ENCODE measurements around the gene DVL1.

DVL1 gene

DNA sequence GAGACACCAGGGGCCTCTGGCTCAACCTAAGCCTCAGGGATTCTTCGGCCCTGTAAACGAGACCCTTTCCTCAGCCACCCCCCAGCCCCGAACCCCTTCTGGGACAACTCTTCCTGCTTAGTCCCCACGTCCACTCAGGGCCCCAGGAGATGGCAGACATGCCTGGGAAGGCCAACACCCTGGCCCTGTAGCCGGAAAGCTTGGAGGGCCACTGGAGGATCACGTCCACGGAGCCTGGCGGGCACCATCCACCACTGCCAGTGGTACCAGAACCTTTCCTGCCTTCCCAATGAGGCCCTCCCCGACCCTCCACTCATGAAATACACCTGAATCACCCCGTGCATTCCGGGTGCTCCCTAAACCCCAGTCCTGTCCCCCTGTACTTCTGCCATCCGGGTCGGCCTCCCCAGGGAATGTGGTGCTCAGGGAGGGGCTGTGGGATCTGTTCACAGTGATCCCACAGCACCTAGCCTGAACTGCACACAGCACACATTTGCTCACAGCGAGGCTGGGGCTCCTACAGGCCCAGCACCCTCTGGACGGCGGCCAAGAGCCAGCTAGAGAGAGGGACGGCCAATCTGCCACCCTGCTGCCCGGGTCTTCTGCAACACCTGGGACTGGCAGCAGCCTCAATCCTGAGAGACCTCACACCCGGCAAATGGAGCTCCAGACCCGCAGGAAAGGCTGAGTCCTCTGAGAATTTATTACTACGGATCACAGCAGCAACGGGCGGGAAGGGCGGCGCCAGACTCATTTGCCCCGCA is 24.0 kb upstream of the DVL1 start:
- TF ChIP-seq SIN3A (IDR thresholded peaks at IDR 0.05; ENCODE audit: borderline replicate concordance, insufficient read depth, low read length) (no peak), TAF1 (IDR thresholded peaks at IDR 0.05; ENCODE audit: borderline replicate concordance, insufficient read depth, low read length) (no peak), POLR2AphosphoS5 (IDR thresholded peaks at IDR 0.05; ENCODE audit: low read depth, low read length) (no peak), FOXP2 (optimal IDR thresholded peaks at IDR 0.05; ENCODE audit: borderline replicate concordance, extremely low read depth, extremely low read length, insufficient read depth) (no peak)
- TF ChIP-seq, protein P1, sequence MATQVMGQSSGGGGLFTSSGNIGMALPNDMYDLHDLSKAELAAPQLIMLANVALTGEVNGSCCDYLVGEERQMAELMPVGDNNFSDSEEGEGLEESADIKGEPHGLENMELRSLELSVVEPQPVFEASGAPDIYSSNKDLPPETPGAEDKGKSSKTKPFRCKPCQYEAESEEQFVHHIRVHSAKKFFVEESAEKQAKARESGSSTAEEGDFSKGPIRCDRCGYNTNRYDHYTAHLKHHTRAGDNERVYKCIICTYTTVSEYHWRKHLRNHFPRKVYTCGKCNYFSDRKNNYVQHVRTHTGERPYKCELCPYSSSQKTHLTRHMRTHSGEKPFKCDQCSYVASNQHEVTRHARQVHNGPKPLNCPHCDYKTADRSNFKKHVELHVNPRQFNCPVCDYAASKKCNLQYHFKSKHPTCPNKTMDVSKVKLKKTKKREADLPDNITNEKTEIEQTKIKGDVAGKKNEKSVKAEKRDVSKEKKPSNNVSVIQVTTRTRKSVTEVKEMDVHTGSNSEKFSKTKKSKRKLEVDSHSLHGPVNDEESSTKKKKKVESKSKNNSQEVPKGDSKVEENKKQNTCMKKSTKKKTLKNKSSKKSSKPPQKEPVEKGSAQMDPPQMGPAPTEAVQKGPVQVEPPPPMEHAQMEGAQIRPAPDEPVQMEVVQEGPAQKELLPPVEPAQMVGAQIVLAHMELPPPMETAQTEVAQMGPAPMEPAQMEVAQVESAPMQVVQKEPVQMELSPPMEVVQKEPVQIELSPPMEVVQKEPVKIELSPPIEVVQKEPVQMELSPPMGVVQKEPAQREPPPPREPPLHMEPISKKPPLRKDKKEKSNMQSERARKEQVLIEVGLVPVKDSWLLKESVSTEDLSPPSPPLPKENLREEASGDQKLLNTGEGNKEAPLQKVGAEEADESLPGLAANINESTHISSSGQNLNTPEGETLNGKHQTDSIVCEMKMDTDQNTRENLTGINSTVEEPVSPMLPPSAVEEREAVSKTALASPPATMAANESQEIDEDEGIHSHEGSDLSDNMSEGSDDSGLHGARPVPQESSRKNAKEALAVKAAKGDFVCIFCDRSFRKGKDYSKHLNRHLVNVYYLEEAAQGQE (IDR thresholded peaks at IDR 0.05; ENCODE audit: insufficient read depth in 1 of 2, low read depth in 2 of 2, low read length in 2 of 2) = no peak

DNA sequence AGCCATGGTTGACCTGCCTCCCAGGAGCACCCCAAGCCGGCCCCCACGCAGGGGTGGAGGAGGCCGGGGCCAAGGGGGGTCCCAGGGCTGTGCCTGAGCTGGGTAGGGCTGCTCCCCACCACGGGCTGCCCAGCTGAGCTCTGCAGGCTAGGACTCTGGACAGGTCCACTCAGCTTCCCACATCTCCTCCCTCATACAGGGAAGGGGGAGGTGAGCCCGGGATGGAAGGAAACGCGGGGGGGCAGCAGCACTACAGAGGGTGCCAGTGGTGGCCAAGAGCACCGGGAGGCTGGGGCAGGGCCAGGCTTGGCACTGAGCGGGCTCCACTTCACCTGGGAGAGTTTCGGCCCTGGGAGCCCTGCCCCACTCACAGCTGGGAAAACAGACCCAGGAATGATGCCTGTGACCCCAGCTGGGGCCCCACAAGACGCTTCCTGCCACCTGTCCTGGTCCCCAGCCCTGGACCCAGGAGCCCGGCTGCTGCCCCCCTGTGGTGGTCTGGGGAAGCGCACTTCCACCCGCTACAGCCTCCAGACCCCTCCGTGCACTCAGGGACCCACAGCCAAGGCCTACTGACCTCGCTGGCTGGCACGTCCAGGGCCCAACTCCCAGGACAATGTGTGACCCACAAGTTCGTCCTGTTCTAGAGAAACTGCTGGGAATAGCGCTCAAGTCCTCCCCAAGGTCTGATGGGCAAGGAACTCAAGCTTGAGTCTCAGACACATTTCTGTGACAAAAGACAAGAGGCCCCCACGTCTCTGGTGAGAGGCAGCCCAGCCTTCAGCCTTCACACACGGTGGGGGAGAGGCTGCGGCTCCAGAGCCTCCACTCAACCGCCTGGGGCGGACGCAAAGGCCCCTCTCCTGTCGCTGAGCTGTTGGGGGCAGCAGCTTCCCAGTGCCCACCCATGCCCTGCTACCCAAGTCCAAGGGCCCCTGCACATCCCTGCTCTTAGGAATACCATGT is 22.8 kb upstream of the DVL1 start:
- TF ChIP-seq FOXP2 (optimal IDR thresholded peaks at IDR 0.05; ENCODE audit: borderline replicate concordance, extremely low read depth, extremely low read length, insufficient read depth) (no peak), POLR2AphosphoS5 (IDR thresholded peaks at IDR 0.05; ENCODE audit: low read depth, low read length) (0 out of 2 replicates have a peak, but pooled peaks have one; percentile 15), SIN3A (IDR thresholded peaks at IDR 0.05; ENCODE audit: borderline replicate concordance, insufficient read depth, low read length) (no peak), TAF1 (IDR thresholded peaks at IDR 0.05; ENCODE audit: borderline replicate concordance, insufficient read depth, low read length) (no peak)
- TF ChIP-seq, protein P1 (IDR thresholded peaks at IDR 0.05; ENCODE audit: insufficient read depth in 1 of 2, low read depth in 2 of 2, low read length in 2 of 2) = no peak

DNA sequence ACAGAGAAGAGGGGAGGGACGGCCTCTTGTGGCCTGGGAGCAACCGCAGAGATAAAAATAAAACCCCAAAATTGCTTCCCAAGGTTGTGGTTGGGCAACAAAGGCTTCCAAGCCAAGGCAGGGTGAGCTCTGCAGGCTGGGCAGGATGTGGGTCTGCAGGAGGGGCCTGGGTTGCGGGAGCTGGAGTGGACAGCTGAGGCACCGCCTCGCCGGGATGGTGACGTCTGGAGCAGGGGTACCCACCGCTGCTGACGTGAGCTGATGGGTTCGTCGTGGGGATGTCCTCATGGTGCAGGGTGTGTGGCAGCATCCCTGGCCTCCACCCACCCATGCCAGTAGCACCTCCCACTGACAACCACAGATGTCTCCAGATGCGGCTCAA is 22.1 kb upstream of the DVL1 start:
- TF ChIP-seq, protein P1 (IDR thresholded peaks at IDR 0.05; ENCODE audit: insufficient read depth in 1 of 2, low read depth in 2 of 2, low read length in 2 of 2) = no peak
- TF ChIP-seq SIN3A (IDR thresholded peaks at IDR 0.05; ENCODE audit: borderline replicate concordance, insufficient read depth, low read length) (no peak), FOXP2 (optimal IDR thresholded peaks at IDR 0.05; ENCODE audit: borderline replicate concordance, extremely low read depth, extremely low read length, insufficient read depth) (no peak), POLR2AphosphoS5 (IDR thresholded peaks at IDR 0.05; ENCODE audit: low read depth, low read length) (peak; percentile 2; the same call in 1 of the 2 replicates), TAF1 (IDR thresholded peaks at IDR 0.05; ENCODE audit: borderline replicate concordance, insufficient read depth, low read length) (no peak)

DNA sequence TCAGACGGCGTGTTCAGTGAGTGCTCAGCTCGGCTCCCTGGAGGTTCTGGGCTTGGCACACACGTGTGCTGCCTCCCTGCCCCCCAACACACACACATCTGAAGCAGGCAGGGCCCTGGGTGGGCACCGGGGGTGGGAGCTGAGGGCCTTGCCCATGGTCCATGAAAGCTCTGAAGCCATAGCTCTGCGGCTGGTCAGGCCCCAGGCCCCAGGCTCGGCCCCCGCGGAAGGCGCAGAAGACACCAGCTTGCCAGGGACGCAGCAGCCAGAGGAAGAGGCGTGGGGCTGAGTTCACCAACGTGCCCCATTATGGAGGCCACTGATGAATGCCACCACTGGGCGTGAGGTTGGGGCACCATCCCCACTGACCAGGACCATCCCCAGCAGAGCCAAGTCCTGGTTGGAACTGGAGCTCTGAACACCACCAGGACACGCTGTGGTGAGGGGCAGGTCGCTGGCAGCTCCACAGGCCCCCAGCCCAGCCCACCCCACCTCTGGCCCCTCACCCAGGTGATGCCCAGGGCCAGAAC is 21.6 kb upstream of the DVL1 start:
- TF ChIP-seq FOXP2 (optimal IDR thresholded peaks at IDR 0.05; ENCODE audit: borderline replicate concordance, extremely low read depth, extremely low read length, insufficient read depth) (no peak), TAF1 (IDR thresholded peaks at IDR 0.05; ENCODE audit: borderline replicate concordance, insufficient read depth, low read length) (no peak), POLR2AphosphoS5 (IDR thresholded peaks at IDR 0.05; ENCODE audit: low read depth, low read length) (no peak), SIN3A (IDR thresholded peaks at IDR 0.05; ENCODE audit: borderline replicate concordance, insufficient read depth, low read length) (no peak)
- TF ChIP-seq, protein P1 (IDR thresholded peaks at IDR 0.05; ENCODE audit: insufficient read depth in 1 of 2, low read depth in 2 of 2, low read length in 2 of 2) = no peak
